Embryonic facial prominence (tissue), 1 donor: ENCODE results near the gene SLC49A3.

Experiments used
- DNase-seq: peaks from one replicate; pipeline ENCODE4 v3.0.0-alpha.2; 2016; ENCODE audit errors: extremely low spot score

SLC49A3 gene

GRCh38 chr4:633406-633805 lies 55.5 kb downstream of the SLC49A3 start:
- no peak for DNase-seq

GRCh38 chr4:632926-633325 lies 56.0 kb downstream of the SLC49A3 start:
- DNase-seq = no peak

- DNase-seq = no peak
Measured at GRCh38 chr4:632196-632790, 56.7 kb downstream of the SLC49A3 start.
